Epithelial cell of prostate (primary cell): ENCODE results near the gene TNFRSF1A.
"Not testable (repeated sequence)": the region's sequence is repeated elsewhere in the genome, so short reads cannot be mapped to it uniquely, and the experiment has no call there.

Experiments
- DNase-seq: peaks from one replicate; pipeline ENCODE4 v3.0.0-alpha.2; 2011; ENCODE audit warnings: low read depth, low spot score
- H3K27ac ChIP-seq: fragments of 450-650 bp; 2 replicates; pipeline ENCODE4 v1.5.1; 2017; ENCODE audit warnings: mild to moderate bottlenecking

The TNFRSF1A gene

DNA sequence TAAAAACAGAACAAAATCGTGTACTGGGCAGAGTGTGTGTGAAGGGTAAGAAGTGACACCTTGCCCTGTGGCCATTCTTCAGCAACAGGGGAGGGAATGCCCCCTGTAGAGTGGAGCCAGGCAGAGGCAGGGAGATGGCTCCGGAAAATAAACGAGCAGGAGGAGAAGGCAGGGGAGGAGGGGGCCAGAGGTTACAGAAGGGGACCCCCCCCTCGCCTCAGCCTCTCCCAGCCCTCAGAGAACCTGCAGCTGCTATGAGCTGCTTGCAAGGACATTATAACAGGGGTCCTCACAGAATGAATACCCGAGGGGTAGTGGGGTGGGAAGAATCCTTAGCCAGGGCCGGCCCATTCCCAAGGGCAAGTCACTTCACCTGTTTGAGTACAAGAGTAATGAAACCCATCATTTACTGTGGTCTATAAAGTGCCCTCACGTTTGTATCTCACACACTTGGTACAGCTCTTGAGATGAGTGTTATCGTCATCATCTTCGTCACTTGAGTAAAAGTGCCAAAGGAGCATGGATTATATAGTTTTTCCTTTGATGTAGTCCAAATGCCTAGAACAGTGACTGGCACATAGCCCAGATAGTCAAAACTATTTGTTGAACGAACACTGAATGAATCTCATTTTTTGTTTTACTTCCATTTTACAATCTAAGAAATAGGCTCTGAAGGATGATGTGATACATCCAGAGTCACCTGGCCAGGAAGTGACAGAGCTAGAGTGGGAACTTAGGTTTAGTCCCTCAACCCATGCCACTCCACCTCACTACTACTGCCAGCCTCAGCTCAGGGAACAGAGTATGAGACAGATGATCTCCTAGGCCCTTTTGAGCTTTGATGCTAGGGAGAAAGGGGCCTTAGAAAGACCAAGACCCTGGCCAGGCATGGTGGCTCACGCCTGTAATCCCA, 19.0 kb upstream of the TNFRSF1A start:
- H3K27ac ChIP-seq: peak overlapping the region; percentile 47
- DNase-seq: no peak

DNA sequence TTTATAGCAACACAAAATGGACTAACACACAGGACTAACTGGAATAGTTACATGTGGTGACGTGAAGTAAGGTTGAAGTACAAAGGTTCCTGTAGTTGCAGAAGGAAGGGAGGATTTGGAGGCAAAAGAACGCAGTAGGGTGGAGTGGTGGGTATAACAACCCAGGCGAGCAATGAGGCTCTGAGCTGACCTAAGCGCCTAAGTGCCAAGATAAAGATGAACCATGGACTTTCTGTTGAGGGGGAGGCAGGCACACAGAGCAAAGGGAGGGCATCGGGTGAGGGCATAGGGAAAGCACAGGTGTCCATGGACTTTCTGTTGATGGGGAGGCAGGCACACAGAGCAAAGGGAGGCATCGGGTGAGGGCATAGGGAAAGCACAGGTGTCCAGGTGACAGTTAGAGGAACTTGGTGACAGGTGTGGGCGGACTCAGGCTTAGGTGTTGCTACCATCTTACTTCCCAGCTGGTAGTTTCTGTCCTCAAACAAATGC, 18.2 kb upstream of the TNFRSF1A start:
- no peak overlapping the region for H3K27ac ChIP-seq
- DNase-seq: no peak

DNA sequence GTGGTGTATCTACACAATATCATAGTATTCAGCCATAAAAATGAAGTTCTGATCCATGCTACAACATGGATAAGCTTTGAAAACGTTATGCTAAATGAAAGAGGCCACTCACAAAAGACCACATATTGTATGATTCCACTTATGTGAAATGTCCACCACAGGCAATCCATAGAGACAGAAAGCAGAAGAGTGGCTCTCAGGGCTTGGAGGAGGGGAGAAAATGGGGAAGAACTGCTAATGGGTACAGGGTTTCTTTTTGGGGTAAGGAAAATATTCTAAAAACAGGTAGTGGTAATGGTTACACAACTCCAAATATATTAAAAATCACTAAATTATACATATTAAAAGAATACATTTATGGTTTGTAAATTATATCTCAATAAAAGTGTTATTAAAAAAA, 17.0 kb upstream of the TNFRSF1A start:
- DNase-seq: no peak
- H3K27ac ChIP-seq: no peak overlapping the region

DNA sequence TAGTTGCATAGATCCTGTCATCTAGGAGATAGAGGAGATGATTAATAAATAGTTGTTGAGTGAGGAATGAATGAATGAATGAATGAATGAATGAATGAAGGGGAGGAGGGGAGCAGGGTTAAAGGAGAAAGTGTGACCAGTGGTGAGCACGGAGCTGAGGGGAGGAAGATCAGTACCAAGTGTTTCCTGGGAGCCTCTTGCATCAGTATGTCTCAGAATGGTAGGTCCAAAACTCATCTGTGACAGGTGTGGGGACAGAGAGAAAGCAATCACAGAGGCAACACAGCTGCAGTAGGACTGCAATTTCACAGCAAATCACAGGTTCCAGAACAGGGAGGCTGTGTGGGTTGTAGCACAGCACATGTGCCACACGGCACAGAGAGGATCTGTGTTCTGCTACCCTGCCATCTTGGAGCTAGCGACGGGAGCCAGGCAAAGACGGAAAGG, 14.5 kb upstream of the TNFRSF1A start:
- no peak overlapping the region for H3K27ac ChIP-seq
- no peak for DNase-seq

DNA sequence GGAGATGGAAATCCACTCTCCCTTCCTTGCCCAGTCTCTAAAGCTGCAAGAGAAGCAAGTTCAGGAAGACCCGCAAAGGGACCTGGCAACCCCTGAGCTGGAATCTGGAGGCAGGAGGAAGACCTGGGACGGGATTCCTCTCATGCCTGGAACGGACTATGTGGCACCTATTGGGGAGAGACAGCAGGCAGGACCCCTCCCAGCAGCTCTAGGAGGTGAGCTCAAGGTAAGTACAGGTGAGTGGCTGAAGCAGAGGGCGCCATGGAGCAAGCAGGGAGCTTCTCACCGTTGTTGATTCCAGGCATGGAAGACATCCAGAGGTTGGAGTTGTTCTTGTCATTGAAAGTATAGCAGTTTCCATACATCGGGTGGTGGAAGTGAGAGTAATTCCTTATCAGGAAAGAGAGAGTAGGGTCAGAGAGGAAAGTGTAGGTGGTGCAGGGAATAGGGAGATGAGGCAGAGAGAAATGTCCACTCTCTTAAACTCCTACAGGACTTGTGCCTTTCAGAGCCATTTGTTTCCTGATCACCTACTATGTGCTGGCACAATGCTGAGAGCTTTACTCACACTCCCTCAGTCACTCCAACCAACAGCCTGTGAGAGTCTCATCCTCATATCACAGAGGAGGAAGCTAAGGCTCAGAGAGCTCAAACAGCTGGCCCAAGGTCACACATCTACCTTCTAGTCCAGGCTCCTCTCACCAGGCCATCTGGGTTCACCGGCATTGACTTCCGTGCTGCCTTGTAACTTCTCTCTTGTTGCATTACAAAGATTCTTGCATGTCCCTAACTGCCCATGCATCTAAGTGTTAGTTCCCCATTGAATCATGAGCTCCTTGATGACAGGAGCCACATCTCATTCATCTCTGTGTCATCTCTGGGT, 13.9 kb upstream of the TNFRSF1A start:
- no peak overlapping the region for H3K27ac ChIP-seq
- no peak for DNase-seq

DNA sequence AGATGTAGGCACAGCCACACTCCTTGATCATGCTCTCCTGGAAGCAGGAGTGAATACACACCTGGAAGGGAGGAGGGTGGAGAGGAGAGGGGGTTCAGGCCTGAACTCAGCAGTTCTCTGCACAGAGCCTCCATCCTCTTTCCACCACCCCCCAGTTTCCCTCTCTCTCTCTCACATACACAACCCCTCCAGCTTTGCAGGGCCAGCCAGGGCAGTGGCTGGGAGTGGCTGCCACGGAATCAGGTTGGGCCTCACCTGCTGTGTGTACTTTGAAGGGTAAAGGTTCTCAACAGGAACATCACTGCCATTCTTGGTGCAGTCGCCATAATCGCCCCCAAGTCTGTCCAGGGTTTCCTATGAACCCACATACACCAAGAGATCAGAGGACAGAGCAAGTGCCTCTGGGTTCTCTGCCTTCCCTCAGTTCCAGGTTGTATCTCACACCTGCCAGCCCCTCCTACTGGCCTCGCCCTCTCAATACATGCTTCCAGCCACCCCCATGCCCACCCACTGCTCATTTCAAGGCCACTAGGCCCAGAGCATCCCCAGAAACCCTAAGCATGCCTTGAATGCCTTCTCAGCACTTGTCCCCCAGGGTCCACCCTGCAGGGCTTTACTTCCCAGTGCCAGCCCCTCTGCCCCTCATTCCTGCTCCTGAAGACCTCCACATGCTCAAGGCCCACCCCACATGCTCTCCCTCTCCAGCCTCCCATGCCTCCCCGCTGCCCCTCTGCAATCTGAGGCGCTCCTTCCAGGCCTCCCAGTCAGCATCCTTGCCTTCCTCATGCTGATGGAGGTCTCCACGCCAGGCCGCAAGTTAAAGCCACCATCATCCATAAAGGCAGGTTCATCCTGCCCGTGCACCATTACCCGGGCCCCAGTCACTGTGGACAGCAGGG, 12.9 kb upstream of the TNFRSF1A start:
- no peak overlapping the region for H3K27ac ChIP-seq
- DNase-seq: no peak

DNA sequence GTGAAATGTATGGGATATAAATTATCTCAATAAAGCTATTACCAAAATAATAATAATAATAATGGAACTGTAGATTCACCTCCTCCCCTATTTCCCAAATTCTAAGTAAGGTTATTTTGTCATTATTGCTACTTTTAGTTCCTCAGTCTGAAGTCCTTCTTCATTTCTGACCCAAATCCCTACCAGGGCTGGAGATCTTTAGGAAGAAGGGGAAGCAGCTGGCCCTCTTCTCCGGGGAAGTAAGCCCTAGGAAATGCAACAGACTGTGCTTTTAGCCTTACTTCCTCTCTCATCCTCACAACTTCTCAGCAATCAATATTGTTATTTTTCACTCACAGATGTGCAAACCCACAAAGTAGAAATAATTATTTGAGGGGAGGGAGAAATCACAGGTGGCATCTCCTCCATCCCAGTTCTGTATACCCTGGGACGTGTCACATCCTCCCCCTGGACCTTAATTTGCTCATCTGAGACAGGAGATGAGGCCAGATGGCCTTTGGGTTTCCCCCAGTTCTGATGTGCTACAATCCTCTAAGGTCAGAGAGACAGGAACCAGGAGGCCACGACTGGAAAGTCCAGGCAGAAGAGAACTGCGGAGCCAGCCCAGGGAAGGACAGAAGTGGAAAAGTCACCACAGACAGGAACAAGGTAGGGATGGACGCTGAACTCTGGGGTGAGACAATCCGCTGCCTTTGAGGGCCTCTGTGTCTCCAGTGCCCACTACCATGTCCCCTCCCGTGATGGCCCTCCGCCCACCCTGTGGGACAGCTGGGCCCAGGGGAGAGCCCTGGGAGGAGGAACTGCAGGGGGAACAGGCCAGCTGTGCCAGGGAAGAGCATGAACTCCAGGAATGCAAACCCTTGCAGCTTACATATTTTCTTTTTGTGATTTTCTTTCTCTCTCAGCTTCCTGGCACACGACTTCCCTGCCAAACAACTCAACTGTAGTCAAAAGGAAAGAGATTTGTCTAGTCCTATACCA, 10.6 kb upstream of the TNFRSF1A start:
- H3K27ac ChIP-seq: no peak overlapping the region

DNA sequence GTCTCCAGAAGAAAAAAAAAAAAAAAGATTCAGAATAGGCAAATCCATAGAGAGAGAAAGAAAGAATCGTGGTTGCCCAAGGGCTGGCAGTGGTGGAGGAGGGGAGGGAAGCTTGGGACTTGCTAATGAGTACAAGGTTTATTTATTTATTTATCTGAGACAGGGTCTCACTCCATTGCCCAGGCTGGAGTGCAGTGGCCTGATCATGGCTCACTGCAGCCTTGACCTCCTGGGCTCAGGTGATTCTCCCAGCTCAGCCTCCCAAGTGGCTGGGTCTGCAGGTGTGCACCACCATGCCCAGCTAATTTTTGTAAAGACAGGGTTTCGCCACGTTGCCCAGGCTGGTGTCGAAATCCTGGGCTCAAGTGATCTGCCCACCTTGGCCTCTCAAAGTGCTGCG, 9.7 kb upstream of the TNFRSF1A start:
- H3K27ac ChIP-seq: no peak overlapping the region
- no peak for DNase-seq

More for the DNA sequence above, 10.6 kb upstream of the TNFRSF1A start:
- no peak for DNase-seq

DNA sequence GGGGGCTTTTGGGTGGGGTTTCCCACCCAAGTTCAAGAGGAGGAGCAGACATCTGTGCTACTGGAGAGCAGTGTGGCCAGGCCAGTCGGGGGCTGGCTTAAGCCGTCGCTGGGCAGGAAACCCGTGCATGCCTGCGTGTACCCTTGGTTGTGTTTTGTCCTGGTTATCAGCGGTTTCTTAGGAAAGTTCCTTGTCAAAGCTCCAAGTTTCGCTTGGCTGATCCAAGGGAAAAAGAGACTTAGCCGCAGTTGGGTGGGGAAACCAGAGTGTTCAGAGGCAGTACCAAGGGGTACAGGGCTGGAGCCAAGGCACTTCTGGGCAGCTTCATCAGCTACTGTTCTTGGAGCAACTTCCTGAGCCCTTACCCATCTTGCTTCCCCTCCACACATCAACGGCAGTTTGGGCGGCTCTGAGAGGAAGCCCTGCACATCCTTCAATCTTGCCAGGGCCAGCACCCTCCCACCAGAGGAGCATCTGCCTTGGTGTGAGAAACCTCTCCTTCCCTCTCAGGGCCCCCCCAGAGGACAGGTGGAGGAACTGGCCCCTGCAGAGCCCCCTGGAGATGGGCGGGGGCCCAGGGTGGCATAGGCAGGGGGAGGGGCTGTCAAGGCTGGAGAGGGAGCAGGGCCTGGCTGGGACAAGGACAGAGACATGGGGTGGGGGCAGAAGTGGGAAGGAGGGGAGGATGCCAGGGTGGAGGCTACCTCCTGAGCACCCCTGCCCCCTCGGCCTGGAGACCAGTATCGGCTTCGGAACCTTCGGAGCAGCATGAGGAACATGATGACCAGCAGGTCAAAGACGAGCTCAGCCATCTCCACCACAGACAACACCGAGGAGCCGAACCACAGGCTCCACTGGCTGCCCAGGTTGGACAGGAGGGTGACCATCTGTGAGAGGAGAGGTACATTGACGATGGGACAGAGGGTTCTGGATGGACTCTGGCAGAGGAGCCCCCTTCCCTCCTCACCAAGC, 5.8 kb upstream of the TNFRSF1A start:
- DNase-seq: no peak
- H3K27ac ChIP-seq: no peak overlapping the region

DNA sequence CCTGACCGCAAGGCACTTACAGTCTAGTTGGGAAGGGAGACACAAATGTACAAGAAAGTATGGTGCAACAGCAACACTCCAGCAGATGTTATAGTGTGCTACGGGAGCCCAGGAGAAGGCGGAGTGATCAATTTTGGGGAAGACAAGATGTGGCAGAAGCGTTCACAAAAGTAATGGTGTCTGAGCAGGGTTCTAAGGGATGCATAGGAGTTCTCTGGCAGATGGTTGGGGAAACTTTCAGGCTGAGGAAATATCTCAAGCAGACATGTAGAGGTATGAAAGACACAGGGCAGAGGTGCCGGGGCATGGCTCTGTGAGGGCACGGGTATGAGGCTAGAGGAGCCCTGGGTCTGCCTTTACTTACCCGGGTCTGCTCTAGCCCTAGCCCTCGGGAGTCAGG, 5.1 kb upstream of the TNFRSF1A start:
- H3K27ac ChIP-seq: no peak overlapping the region
- DNase-seq: no peak

DNA sequence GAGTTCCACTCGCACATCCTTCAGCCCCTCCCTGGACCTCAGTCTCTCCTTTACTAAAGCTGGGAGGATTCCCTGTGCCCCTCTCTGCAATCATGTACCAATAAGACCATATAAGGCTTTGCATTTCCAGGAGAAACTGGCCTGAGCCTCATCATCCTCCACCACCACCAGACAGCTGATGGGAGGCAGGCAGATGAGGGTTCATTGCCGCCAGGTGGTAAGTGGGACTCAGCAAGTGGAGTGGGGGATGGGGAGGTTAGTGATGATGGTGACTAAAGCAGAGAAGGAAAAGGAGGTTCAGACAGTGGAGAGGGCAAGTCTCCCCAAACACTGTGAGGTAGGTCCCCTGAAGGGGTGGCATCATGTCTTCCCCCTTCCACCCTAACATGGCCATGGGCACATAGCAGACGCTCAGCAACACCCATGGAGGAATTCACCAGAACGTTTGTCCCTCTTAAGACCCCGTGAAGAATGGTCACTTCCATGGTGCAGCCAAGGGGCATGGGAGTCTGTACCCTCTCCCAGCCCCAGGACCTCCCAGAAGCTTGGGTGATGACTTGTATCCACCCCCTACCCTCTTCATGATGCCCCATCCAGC, 4.5 kb upstream of the TNFRSF1A start:
- no peak overlapping the region for H3K27ac ChIP-seq
- no peak for DNase-seq

DNA sequence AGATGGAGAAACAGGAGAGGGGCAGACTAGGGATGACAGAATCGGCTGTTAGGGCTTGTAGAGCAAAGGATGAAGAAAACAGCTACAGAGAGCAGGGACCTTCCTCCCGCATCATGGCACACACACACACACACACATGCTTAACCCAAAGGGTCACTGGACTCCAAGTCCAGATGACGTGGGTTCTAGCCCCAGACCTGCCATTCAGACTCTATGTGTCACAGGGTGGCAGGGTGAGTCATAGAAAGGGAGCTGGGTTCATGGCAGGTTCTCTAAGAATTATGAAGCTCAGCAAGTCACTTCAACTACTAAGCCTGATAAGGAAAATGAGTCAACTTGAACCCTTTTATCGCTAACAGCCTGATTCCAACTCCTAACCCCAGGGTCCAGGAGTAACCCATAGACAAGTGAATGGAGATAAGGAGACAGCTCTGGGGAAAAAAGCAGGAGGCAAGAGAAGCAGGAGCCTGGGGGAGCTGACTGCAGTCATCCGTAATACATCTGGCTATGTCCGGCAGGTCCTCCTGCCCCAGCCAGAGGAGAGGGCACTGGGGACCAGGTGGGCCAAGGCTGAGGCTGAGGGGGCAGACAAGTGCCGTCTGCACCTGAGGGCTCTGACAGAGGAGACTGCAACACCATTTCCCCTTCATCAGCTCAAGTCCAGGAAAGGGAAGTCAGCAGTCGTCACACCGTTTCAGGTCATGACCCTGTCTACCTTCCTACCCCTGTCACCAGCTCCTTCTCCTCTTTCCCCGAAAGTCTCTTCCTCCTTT, 3.6 kb upstream of the TNFRSF1A start:
- peak overlapping the region; percentile 17 for H3K27ac ChIP-seq

DNA sequence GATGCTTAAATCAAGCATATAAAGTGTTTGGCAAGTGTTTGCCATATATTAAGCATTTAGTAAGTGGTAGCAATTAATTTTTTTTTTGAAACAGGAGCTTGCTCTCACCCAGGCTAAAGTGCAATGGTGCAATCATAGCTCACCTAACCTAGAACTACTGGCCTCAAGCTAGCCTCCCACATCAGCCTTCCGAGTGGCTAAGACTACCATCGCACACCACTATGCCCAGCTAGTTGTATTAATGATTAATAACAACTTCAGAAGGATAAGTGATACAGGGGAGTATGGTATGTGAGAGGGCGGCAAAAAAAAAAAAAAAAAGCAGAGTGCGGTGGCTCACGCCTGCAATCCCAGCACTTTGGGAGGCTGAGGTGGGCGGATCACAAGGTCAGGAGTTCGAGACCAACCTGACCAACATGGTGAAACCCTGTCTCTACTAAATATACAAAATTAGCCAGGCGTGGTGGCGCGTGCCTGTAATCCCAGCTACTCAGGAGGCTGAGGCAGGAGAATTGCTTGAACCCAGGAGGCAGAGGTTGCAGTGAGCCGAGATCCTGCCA, 2.3 kb upstream of the TNFRSF1A start:
- not testable (repeated sequence) for H3K27ac ChIP-seq, DNase-seq

More for the DNA sequence above, 3.6 kb upstream of the TNFRSF1A start:
- DNase-seq: peak; percentile 53

DNA sequence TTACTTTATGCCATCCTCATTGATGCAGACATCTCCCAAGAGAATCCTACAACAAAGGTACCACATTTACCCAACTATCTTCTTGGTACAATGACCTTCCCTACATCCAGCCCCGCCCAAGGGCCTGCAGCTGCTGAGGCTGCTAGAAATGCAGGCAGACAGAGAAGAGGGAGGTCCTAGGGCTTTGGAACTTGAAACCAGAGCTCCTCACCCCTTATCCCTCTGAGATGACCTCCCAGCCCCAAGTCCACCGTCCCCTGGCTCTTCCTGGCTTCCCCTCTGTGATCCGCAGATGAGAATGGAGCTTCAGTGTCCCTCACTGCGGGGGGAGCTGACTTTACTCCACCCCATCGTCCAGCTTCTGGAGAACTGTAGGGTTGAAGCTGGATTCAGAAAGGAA, 1.6 kb upstream of the TNFRSF1A start:
- no peak for DNase-seq
- no peak overlapping the region for H3K27ac ChIP-seq

DNA sequence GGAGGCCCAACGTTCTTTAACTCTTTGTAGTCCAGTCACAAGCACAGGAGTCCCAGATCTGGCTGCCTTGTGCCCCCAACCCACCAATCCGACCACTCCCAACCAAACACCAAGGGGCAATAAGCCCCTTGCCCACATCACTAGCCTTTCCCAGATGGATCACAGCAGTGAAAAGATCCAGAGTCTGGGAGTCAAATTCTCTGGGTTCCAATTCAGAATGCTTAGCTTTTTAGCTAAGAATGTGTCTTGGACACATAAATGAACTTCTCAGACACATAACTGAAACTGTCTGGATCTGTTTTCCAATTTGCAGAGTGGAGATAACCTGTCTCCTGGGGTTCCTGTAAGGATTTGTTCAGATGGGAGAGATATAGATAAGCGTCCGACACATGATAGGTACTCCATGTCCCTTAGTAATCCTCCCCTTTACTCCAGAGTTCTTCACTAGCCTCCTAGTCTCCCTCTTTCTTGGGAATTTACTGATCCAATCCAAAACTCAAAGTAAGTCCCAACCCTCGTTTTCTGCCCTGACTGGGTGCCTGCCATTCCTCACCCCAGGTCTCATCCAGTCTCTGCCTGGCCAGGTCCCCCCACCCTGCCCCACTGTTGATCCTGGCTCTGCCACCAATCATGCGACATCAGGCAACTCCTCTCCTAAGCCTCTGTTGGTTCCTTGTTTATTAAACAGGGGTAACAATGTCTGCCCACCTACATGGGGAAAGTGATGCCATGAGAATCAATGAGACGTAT, 439 bp upstream of the TNFRSF1A start:
- H3K27ac ChIP-seq: peak overlapping the region; percentile 98

More for the DNA sequence above, 439 bp upstream of the TNFRSF1A start:
- DNase-seq: no peak
